Activated CD4-positive, alpha-beta T cell treated with anti-CD3 and anti-CD28 coated beads, Interleukin-10, Interleukin-2, amounts not matched to agents 100 ng/mL and 50 ng/mL, durations not matched to agents 16 hours and 8 hours (primary cell): ENCODE measurements around the gene MARVELD3.
"Not testable (repeated sequence)": the region's sequence is repeated elsewhere in the genome, so short reads cannot be mapped to it uniquely, and the experiment has no call there.

Experiments used
- DNase-seq: peaks from one replicate; pipeline ENCODE4 v3.0.0-alpha.2; 2020

The MARVELD3 gene

GRCh38 chr16:71672803-71673581 is 47.0 kb downstream of the MARVELD3 start:
- peak; percentile 36 for DNase-seq

GRCh38 chr16:71673582-71673973 is 47.6 kb downstream of the MARVELD3 start:
- no peak for DNase-seq

GRCh38 chr16:71674229-71674628 is 48.2 kb downstream of the MARVELD3 start:
- no peak for DNase-seq

GRCh38 chr16:71675380-71675779 is 49.4 kb downstream of the MARVELD3 start:
- DNase-seq: no peak

GRCh38 chr16:71676236-71676635 is 50.3 kb downstream of the MARVELD3 start:
- no peak for DNase-seq

- no peak for DNase-seq
Measured at GRCh38 chr16:71681360-71681759, 55.4 kb downstream of the MARVELD3 start.

GRCh38 chr16:71684280-71684679 is 58.3 kb downstream of the MARVELD3 start:
- DNase-seq: not testable (repeated sequence)
